22Rv1 (cell line): ENCODE results near the gene COL6A2.

Source experiments
- H3K27ac ChIP-seq: fragments of 450-650 bp; 2 replicates; pipeline ENCODE4 v1.5.1; 2017
- ZFX ChIP-seq: fragments of 450-650 bp; IDR thresholded peaks from 2 replicates; pipeline ENCODE4 v1.6.1; 2017; ENCODE audit warnings: antibody characterized with exemption, borderline replicate concordance
- TF ChIP-seq, protein P1 (sequence below): fragments of 450-650 bp; IDR thresholded peaks from 2 replicates; pipeline ENCODE4 v1.5.1; 2017; ENCODE audit warnings: mild to moderate bottlenecking

Gene COL6A2

GRCh38 chr21:46052703-46053651 is 44.9 kb upstream of the COL6A2 start:
- no peak for TF ChIP-seq ZFX
- TF ChIP-seq, protein P1, sequence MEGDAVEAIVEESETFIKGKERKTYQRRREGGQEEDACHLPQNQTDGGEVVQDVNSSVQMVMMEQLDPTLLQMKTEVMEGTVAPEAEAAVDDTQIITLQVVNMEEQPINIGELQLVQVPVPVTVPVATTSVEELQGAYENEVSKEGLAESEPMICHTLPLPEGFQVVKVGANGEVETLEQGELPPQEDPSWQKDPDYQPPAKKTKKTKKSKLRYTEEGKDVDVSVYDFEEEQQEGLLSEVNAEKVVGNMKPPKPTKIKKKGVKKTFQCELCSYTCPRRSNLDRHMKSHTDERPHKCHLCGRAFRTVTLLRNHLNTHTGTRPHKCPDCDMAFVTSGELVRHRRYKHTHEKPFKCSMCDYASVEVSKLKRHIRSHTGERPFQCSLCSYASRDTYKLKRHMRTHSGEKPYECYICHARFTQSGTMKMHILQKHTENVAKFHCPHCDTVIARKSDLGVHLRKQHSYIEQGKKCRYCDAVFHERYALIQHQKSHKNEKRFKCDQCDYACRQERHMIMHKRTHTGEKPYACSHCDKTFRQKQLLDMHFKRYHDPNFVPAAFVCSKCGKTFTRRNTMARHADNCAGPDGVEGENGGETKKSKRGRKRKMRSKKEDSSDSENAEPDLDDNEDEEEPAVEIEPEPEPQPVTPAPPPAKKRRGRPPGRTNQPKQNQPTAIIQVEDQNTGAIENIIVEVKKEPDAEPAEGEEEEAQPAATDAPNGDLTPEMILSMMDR, result no peak
- no peak overlapping the region for H3K27ac ChIP-seq

DNA sequence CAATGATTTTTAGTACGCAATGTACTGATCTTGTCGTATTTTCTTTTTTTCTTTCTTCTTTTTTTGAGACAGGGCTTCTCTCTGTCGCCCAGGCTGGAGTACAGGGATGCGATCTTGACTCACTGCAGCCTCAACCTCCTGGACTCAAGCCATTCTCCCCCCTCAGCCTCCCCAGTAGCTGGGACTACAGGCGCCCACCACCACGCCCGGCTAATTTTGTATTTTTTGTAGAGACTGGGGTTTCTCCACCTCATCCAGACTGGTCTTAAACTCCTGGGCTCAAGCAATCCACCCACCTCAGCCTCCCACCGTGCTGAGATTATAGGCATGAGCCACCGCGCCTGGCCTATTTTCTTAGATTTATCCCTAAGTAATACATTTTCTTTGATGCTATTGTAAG is 43.9 kb upstream of the COL6A2 start:
- TF ChIP-seq ZFX, result no peak
- TF ChIP-seq, protein P1, result no peak
- no peak overlapping the region for H3K27ac ChIP-seq

GRCh38 chr21:46054451-46054881 is 43.4 kb upstream of the COL6A2 start:
- TF ChIP-seq ZFX, result no peak
- TF ChIP-seq, protein P1, result no peak
- no peak overlapping the region for H3K27ac ChIP-seq

- H3K27ac ChIP-seq, result no peak overlapping the region
Measured at GRCh38 chr21:46055863-46056281, 42.0 kb upstream of the COL6A2 start.

GRCh38 chr21:46056450-46056903 is 41.4 kb upstream of the COL6A2 start:
- TF ChIP-seq, protein P1, result no peak
- TF ChIP-seq ZFX, result no peak
- no peak overlapping the region for H3K27ac ChIP-seq

More at GRCh38 chr21:46055863-46056281, 42.0 kb upstream of the COL6A2 start:
- TF ChIP-seq, protein P1, result no peak
- TF ChIP-seq ZFX, result no peak

DNA sequence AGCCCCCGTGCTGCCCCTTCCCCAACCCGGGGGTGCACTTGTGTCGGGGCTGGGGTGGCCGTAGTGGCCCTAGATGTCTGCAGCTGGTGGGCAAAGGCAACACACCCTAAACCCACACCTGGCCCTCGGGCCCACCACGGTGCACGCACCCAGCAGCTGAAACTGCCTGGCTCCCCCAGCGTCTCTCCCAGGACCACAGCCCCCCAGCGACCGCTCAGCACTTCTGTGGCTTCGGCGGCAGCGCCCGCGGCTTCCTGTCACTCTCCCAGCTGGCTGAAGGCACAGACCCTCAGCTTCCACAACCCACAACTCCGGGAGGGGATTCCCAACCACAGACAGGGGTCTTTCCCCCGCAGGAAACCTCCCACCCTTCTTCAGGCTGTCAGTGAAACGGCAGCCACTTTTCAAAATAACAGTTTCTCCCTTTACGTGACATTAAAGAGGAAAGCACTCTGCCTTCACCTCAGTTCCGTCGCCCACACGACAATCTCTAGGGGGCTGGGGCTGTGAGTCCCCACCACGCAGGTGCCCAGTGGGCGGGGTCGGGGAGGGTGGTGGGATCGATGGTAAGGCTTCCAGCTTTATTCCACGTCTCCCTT is 40.7 kb upstream of the COL6A2 start:
- no peak overlapping the region for H3K27ac ChIP-seq
- TF ChIP-seq, protein P1, result no peak
- no peak for TF ChIP-seq ZFX

DNA sequence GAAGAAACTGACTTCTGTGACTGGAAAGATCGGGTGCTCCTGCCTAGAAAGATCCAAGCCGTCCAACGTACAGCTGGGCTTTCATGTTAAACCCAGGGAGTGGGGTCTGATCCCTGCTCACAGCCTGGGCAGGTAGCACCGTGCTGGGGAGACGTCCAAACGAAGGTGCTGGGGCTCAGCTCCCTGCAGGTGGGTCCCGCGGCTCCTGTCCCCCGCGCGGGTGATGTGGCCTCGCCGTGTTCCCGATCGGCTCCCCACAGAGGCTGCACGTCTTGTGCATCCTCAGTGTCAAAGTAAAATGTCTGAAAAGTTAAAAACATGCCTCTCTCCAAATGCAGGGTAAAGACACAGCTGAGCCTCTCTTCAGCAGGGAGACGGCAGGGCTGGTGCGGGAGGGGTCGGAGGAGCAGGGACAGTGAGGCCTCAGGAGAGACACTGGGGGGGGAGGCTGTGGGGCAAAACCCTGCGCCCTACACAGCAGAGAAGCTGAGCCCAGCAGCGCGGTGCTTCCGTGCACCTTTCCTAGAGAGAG is 40.1 kb upstream of the COL6A2 start:
- no peak overlapping the region for H3K27ac ChIP-seq
- TF ChIP-seq ZFX, result no peak
- TF ChIP-seq, protein P1, result no peak
